GM21723 (cell line): Measurements from ENCODE around the gene NTPCR.

Experiments used
- ATAC-seq: cut with Tn5 transposase; IDR thresholded peaks from one replicate; pipeline ENCODE4 v1.9.1; 2021; ENCODE audit warnings: mild to moderate bottlenecking, moderate library complexity; ENCODE audit not compliant: unreplicated experiment

Gene NTPCR

GRCh38 chr1:233005156-233005555 is 54.7 kb downstream of the NTPCR start:
- ATAC-seq, result no peak

GRCh38 chr1:233005703-233006102 is 55.3 kb downstream of the NTPCR start:
- no peak for ATAC-seq

DNA sequence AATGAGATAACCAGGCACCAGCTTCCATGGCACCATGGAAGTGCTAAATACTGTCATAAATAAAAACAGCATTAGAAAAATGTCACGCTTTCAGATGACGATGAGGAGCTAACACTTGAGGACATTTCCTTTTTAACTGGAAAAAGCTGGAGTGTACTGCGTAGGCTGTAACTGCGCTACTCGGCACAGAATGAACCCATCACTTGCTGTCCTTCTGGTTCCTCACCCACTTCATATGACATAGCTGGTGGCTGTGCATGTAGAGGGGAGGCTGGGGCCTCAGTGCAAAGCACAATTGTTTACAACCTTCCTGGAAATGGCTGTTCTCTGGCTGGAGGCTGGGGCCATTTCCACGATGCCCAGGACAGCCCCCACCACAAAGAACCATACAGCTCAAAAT is 55.7 kb downstream of the NTPCR start:
- no peak for ATAC-seq

DNA sequence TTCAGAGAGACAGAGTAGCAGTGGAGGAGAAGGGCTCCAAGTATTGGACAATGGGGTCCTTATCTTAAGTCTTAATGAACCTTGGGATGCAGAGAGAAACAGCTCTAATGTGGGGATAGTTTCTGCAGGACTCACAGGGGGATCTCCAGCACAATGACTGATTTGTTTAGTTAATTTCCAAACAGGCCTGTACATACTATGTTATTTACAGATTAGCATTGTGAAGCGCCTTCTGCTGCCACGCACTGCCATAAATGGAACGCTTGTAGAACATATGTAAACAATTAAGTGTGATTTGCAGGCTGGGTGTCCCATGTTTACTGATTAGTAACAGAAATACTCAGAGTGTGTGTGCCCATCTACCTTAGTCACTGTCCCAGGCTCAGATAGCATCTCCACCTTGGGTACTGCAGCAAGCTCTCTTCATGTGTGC is 56.1 kb downstream of the NTPCR start:
- no peak for ATAC-seq

DNA sequence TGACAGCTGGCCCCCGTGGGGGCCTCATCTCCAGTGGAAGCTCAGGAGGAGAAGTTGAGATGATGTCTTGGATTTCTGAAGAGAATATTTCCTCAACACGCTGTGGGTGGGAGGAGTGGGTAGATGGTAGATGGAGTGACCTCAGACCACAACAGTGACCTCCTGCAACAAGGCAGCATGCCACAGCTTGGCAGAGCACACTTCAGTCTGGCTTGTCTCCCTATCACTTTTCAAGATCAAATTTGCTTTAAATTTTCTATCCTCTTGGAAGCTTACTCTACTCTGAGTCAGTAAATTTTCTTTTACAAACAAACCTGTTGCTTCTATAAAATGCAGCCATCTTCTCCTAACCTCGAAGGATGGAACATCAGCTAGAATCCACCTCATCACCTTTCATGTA is 59.7 kb downstream of the NTPCR start:
- ATAC-seq, result no peak

GRCh38 chr1:233012021-233012420 is 61.6 kb downstream of the NTPCR start:
- no peak for ATAC-seq

DNA sequence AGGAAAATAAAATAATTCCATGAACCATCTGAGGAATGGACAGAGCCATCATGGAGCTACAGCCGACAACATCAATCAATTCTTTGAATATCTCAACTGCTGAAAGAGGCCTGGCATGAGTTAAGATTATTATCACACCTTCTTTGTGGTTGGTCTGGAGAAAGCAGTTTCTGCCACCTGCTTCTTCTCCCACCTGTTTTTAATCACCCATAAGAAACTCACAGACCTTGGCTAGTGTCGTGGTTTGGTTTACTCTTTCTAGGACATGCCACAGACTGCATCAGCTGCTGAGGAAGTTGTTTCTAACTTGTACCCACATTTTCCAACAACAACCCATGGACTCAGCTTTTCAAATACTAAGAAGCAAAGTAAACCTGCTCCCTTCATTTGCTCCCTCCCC is 65.6 kb downstream of the NTPCR start:
- ATAC-seq, result no peak

DNA sequence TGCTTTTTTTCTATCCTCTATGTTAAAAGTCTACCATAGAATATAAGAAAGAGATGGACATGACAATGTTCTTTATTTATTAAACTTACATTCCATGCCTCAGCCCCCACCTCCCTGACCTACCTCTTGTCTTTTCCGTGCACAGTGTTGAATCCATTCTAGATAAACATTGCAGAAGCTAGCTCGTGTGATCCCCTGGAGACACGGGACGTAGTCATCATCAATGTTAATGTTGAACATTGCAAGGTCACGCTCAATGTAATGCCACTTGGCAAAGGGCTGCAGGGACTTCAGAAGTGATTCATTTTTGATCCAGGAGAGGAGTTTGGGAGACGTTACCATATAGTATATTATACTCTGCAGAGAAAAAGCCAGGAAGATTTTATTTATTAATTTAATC is 66.4 kb downstream of the NTPCR start:
- no peak for ATAC-seq

- no peak for ATAC-seq
Observed at GRCh38 chr1:233019083-233019482, 68.7 kb downstream of the NTPCR start.

GRCh38 chr1:233019778-233020325 is 69.4 kb downstream of the NTPCR start:
- no peak for ATAC-seq

- ATAC-seq, result no peak
Observed at GRCh38 chr1:233020426-233020825, 70.0 kb downstream of the NTPCR start.

GRCh38 chr1:233022246-233022645 is 71.8 kb downstream of the NTPCR start:
- no peak for ATAC-seq

DNA sequence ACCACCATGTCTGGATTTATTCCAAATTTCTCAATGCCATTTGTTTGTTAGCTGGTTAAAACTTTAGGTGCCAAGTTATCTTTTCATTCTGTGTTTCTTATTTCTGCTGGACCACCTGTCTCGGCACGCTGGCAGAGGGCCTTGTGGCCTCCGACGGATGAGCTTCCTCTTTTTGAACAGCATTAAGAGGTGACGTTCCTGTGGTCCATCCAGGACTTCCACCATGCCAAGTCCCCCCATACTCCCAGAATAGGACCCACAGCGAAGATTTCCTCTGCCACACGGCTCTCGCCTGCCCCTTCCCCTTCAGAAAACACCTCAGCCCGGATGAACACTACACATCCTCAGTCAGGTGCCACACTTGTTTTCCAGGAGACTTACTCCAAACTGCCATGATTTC is 73.8 kb downstream of the NTPCR start:
- ATAC-seq, result no peak

DNA sequence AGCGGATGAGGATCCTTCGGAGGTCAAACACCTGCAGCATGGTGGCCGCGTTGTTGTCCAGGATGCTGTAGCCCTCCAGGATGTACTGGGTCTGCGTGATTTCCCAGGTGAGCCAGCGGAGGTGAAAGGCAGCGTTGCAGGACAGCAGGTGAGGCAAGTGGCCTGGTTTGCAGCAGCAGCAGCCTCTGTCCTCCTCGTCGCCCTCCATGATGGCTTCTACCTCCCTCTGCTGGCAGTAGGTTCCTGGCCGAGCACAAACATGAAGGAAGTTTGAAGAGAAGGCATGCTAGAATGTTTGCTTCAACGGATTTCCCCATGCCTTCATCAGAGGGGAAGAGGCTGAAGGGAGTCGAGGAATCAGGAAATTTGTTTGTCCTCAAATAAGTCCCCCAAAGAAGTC is 74.7 kb downstream of the NTPCR start:
- ATAC-seq, result no peak

DNA sequence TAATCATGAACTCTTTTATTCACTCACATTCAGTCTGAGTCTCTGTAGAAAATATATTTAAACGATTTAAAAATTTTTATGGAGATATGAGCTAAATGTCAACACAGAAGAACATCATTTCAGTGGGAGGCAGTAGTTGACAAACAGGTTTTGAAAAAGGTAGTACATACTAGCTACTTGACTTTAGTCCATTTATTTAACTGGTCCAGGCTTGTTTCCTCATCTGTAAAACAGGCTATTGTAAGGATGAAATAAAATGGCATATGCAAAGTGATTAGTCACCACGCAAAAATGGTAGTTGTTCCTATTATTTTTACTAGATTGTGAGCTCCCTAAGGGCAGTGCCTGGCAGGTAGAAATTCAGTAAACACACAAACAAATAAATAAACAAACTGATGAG is 75.2 kb downstream of the NTPCR start:
- no peak for ATAC-seq

- ATAC-seq, result no peak
Observed at GRCh38 chr1:233027046-233027445, 76.6 kb downstream of the NTPCR start.

DNA sequence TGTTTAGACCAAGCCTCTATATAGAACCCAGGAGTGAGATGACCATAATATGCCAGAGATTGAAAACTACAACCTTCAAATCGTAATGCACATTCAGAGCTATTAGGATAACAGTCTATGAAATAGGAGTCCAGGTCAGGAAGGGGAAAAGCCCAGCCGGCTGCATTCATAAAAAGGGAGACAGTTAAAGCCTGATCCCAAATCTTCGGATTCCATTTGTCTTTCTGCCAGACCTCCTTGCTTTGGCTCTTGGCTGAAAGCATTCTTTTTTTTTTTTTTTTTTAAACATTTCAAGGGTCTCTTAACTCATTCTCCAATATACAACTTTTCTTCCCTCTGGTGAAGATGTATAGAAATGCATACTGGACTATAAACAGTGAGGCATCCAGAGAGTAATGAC is 81.1 kb downstream of the NTPCR start:
- no peak for ATAC-seq

DNA sequence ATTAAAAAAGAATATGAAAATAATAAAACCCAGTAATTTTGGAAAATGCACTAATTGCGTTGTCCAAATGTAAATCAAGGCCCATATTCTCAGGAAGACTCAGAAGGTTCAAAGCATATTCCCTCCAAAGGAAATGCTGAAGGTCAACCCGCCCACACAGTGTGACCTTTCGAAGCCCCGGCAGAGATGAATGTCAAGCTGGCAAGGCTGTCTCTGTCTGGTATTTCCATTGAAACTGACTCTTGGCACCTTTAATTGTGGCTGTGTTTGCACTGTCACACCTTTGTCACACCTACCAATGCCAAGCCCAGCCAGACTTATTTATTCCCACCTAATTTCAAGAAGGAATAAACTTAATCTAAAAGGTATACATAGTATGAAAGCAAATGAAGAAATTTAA is 82.5 kb downstream of the NTPCR start:
- no peak for ATAC-seq

DNA sequence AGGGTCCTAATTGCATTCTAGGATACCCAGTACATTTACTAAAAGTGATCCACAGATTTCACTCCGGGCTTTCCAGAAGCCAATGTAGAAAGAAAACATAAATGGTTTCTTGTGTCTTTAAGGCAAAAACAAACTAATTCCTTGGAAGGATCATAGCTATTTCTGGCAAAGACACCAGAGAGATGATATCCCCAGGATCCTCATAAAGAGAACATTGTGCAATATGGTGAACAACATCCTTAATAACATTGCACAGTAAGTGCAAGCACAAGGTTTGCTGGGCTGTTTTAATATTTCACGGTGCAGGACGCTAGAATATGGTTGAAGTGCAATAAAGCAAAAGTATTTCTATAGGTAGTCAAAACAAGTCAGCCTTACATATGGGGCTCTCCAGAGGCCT is 83.0 kb downstream of the NTPCR start:
- no peak for ATAC-seq
